ENCODE data around the gene KCNC3.
A peak's percentile ranks its signal among the peaks of the same experiment; 100 is the strongest.

KCNC3 gene

GRCh38 chr19:50313812-50314536 is 15.2 kb downstream of the KCNC3 start:
- no peak for TF ChIP-seq ZSCAN18 (tag by site-specific recombination; IDR thresholded peaks at IDR 0.05)
- TF ChIP-seq ELK4 (IDR thresholded peaks at IDR 0.05; ENCODE audit: borderline replicate concordance, low read depth, low read length): no peak
- peak; percentile 51; the same call in 1 of the 2 replicates for TF ChIP-seq ZBTB48 (tag by site-specific recombination; IDR thresholded peaks at IDR 0.05)
- TF ChIP-seq ZNF274 (IDR thresholded peaks at IDR 0.05; ENCODE audit: low read length): no peak
- no peak for TF ChIP-seq ZNF274 (tag by site-specific recombination; IDR thresholded peaks at IDR 0.05; ENCODE audit: borderline replicate concordance)
- no peak for TF ChIP-seq TCF7L2 (IDR thresholded peaks at IDR 0.05; ENCODE audit: borderline replicate concordance, low read depth, low read length)
- TF ChIP-seq PRDM2 (tag by site-specific recombination; IDR thresholded peaks at IDR 0.05; ENCODE audit: borderline replicate concordance): no peak
- 0 out of 2 replicates have a peak, but pooled peaks have one; percentile 25 for TF ChIP-seq SP2 (tag by site-specific recombination; IDR thresholded peaks at IDR 0.05)
- peak; percentile 48 for TF ChIP-seq GLIS1 (tag by site-specific recombination; IDR thresholded peaks at IDR 0.05)
- peak; percentile 19; the same call in 1 of the 2 replicates for TF ChIP-seq KLF9 (tag by site-specific recombination; IDR thresholded peaks at IDR 0.05; ENCODE audit: low read depth)
- no peak for TF ChIP-seq ZNF426 (tag by site-specific recombination; IDR thresholded peaks at IDR 0.05)
- TF ChIP-seq SP3 (tag by site-specific recombination; IDR thresholded peaks at IDR 0.05): peak; percentile 47; the same call in 1 of the 2 replicates
- TF ChIP-seq ZNF114 (tag by site-specific recombination; IDR thresholded peaks at IDR 0.05): no peak
- no peak for TF ChIP-seq ZNF660 (tag by site-specific recombination; IDR thresholded peaks at IDR 0.05)
- TF ChIP-seq GLIS2 (tag by site-specific recombination; IDR thresholded peaks at IDR 0.05): peak; percentile 37
- peak; percentile 65; the same call in 1 of the 2 replicates for TF ChIP-seq ZNF76 (tag by site-specific recombination; IDR thresholded peaks at IDR 0.05; ENCODE audit: borderline replicate concordance, low read depth)
- no peak for TF ChIP-seq REST (tag by site-specific recombination; IDR thresholded peaks at IDR 0.05)
- TF ChIP-seq ZNF10 (tag by site-specific recombination; IDR thresholded peaks at IDR 0.05): no peak
- no peak for TF ChIP-seq ZNF645 (tag by site-specific recombination; IDR thresholded peaks at IDR 0.05)
- no peak for TF ChIP-seq ZNF211 (tag by site-specific recombination; IDR thresholded peaks at IDR 0.05; ENCODE audit: low read depth)
- no peak for TF ChIP-seq GFI1B (tag by site-specific recombination; IDR thresholded peaks at IDR 0.05)
- no peak for TF ChIP-seq ZNF302 (tag by site-specific recombination; IDR thresholded peaks at IDR 0.05; ENCODE audit: low read depth)
- TF ChIP-seq ZNF776 (tag by site-specific recombination; IDR thresholded peaks at IDR 0.05; ENCODE audit: borderline replicate concordance): no peak
- Histone ChIP-seq H3K27ac (ENCODE audit: extremely low read depth, low read depth, low read length) (no peak overlapping the region), H3K36me3 (ENCODE audit: control insufficient read depth in 2 of 2, insufficient read depth in 1 of 2, low read length in 2 of 2) (no peaks in the 10 kb centered on the region), H3K4me1 (ENCODE audit: control insufficient read depth, insufficient read depth, low read length) (peaks cover 9% of the 10 kb centered on the region), H3K9me3 (ENCODE audit: control insufficient read depth, insufficient read depth, low read depth, low read length) (no peaks in the 10 kb centered on the region), H3K4me3 (ENCODE audit: low read depth, low read length) (no peak overlapping the region)
- POLR2A ChIA-PET: interaction anchor here (0.8 to 1.1 kb wide), 2 partner anchors 15 to 111 kb away, joined by 4 to 5 read pairs; partner anchors contain the start of gene KCNC3
- CTCF ChIA-PET: interaction anchor here (0.6 to 1.1 kb wide), 2 partner anchors 10 to 50 kb away, joined by 3 to 4 read pairs; no protein-coding TSS in a partner anchor

Measured in HEK293 (cell line).